ENCODE results near the gene TWIST2.

Gene TWIST2

GRCh38 chr2:238911376-238912227 lies 63.7 kb downstream of the TWIST2 start:
- Mint-ChIP-seq H3K36me3 (no peaks in the 10 kb centered on the region), H3K9me3 (peaks cover 5% of the 10 kb centered on the region), H3K4me3 (no peak overlapping the region), H3K27ac (no peak overlapping the region), H3K27me3 (peaks cover 4% of the 10 kb centered on the region), H3K4me1 (no peaks in the 10 kb centered on the region)
- CTCF ChIA-PET = no interaction called here
- DNase-seq = no peak

- Mint-ChIP-seq H3K27me3 (peaks cover 12% of the 10 kb centered on the region), H3K4me3 (no peak overlapping the region), H3K27ac (no peak overlapping the region), H3K4me1 (no peaks in the 10 kb centered on the region), H3K9me3 (peaks cover 5% of the 10 kb centered on the region), H3K36me3 (no peaks in the 10 kb centered on the region)
- CTCF ChIA-PET = no interaction called here
- no peak for DNase-seq
Measured at GRCh38 chr2:238912228-238912915, 64.5 kb downstream of the TWIST2 start.

GRCh38 chr2:238912916-238913875 lies 65.3 kb downstream of the TWIST2 start:
- CTCF ChIA-PET = no interaction called here
- peaks cover 14% of the 10 kb centered on the region for H3K27me3 Mint-ChIP-seq
- no peak overlapping the region for H3K4me3 Mint-ChIP-seq
- peak; percentile 1 for DNase-seq
- peaks cover 5% of the 10 kb centered on the region for H3K9me3 Mint-ChIP-seq
- no peak overlapping the region for H3K27ac Mint-ChIP-seq
- H3K4me1 Mint-ChIP-seq = no peaks in the 10 kb centered on the region
- no peaks in the 10 kb centered on the region for H3K36me3 Mint-ChIP-seq

GRCh38 chr2:238913931-238914647 lies 66.2 kb downstream of the TWIST2 start:
- CTCF ChIA-PET = no interaction called here
- H3K27ac Mint-ChIP-seq = no peak overlapping the region
- no peaks in the 10 kb centered on the region for H3K36me3 Mint-ChIP-seq
- H3K27me3 Mint-ChIP-seq = peaks cover 14% of the 10 kb centered on the region
- H3K9me3 Mint-ChIP-seq = peaks cover 5% of the 10 kb centered on the region
- H3K4me1 Mint-ChIP-seq = no peaks in the 10 kb centered on the region
- no peak for DNase-seq
- no peak overlapping the region for H3K4me3 Mint-ChIP-seq

GRCh38 chr2:238914648-238915015 lies 66.7 kb downstream of the TWIST2 start:
- Mint-ChIP-seq H3K36me3 (no peaks in the 10 kb centered on the region), H3K27ac (no peak overlapping the region), H3K27me3 (peaks cover 14% of the 10 kb centered on the region), H3K4me1 (no peaks in the 10 kb centered on the region), H3K9me3 (peaks cover 5% of the 10 kb centered on the region), H3K4me3 (no peak overlapping the region)
- CTCF ChIA-PET = no interaction called here
- no peak for DNase-seq

GRCh38 chr2:238915196-238915595 lies 67.3 kb downstream of the TWIST2 start:
- Mint-ChIP-seq H3K4me1 (no peaks in the 10 kb centered on the region), H3K9me3 (peaks cover 5% of the 10 kb centered on the region), H3K36me3 (no peaks in the 10 kb centered on the region), H3K27me3 (peaks cover 14% of the 10 kb centered on the region), H3K27ac (no peak overlapping the region), H3K4me3 (no peak overlapping the region)
- DNase-seq = no peak
- CTCF ChIA-PET = no interaction called here

GRCh38 chr2:238915596-238915995 lies 67.7 kb downstream of the TWIST2 start:
- CTCF ChIA-PET = no interaction called here
- no peak overlapping the region for H3K27ac Mint-ChIP-seq
- peaks cover 14% of the 10 kb centered on the region for H3K27me3 Mint-ChIP-seq
- no peak overlapping the region for H3K4me3 Mint-ChIP-seq
- H3K4me1 Mint-ChIP-seq = no peaks in the 10 kb centered on the region
- peaks cover 5% of the 10 kb centered on the region for H3K9me3 Mint-ChIP-seq
- no peaks in the 10 kb centered on the region for H3K36me3 Mint-ChIP-seq
- DNase-seq = peak; percentile 13

- H3K9me3 Mint-ChIP-seq = peaks cover 5% of the 10 kb centered on the region
- no peaks in the 10 kb centered on the region for H3K36me3 Mint-ChIP-seq
- no peaks in the 10 kb centered on the region for H3K4me1 Mint-ChIP-seq
- CTCF ChIA-PET = no interaction called here
- peak; percentile 3 for DNase-seq
- H3K4me3 Mint-ChIP-seq = no peak overlapping the region
- H3K27me3 Mint-ChIP-seq = peaks cover 14% of the 10 kb centered on the region
- H3K27ac Mint-ChIP-seq = no peak overlapping the region
Measured at GRCh38 chr2:238916176-238916874, 68.4 kb downstream of the TWIST2 start.

- Mint-ChIP-seq H3K27ac (no peak overlapping the region), H3K36me3 (no peaks in the 10 kb centered on the region), H3K4me3 (no peak overlapping the region), H3K4me1 (no peaks in the 10 kb centered on the region), H3K9me3 (no peaks in the 10 kb centered on the region), H3K27me3 (peaks cover 14% of the 10 kb centered on the region)
- DNase-seq = peak; percentile 11
- CTCF ChIA-PET = no interaction called here
Measured at GRCh38 chr2:238916875-238917590, 69.1 kb downstream of the TWIST2 start.

GRCh38 chr2:238919307-238919706 lies 71.4 kb downstream of the TWIST2 start:
- Mint-ChIP-seq H3K9me3 (no peaks in the 10 kb centered on the region), H3K4me3 (no peak overlapping the region), H3K4me1 (no peaks in the 10 kb centered on the region), H3K27ac (no peak overlapping the region), H3K36me3 (no peaks in the 10 kb centered on the region), H3K27me3 (peaks cover 20% of the 10 kb centered on the region)
- CTCF ChIA-PET = no interaction called here
- no peak for DNase-seq

GRCh38 chr2:238920053-238920452 lies 72.2 kb downstream of the TWIST2 start:
- Mint-ChIP-seq H3K4me1 (no peaks in the 10 kb centered on the region), H3K4me3 (no peak overlapping the region), H3K9me3 (no peaks in the 10 kb centered on the region), H3K27ac (no peak overlapping the region), H3K27me3 (peaks cover 26% of the 10 kb centered on the region), H3K36me3 (no peaks in the 10 kb centered on the region)
- CTCF ChIA-PET = no interaction called here
- peak; percentile 9 for DNase-seq

- Mint-ChIP-seq H3K4me1 (no peaks in the 10 kb centered on the region), H3K27ac (no peak overlapping the region), H3K9me3 (no peaks in the 10 kb centered on the region), H3K36me3 (no peaks in the 10 kb centered on the region), H3K4me3 (no peak overlapping the region), H3K27me3 (peaks cover 26% of the 10 kb centered on the region)
- DNase-seq = peak; percentile 14
- CTCF ChIA-PET = no interaction called here
Measured at GRCh38 chr2:238920601-238921001, 72.7 kb downstream of the TWIST2 start.

GRCh38 chr2:238921259-238921658 lies 73.4 kb downstream of the TWIST2 start:
- Mint-ChIP-seq H3K4me1 (no peaks in the 10 kb centered on the region), H3K27ac (no peak overlapping the region), H3K4me3 (no peak overlapping the region), H3K9me3 (no peaks in the 10 kb centered on the region), H3K27me3 (peaks cover 25% of the 10 kb centered on the region), H3K36me3 (no peaks in the 10 kb centered on the region)
- CTCF ChIA-PET = no interaction called here
- DNase-seq = peak; percentile 3

Data from activated naive CD4-positive, alpha-beta T cell treated with anti-CD3 and anti-CD28 coated beads, Interleukin-2, amount 10 ng/mL, durations not matched to agents 7 days and 5 days (primary cell).